HL-60 (cell line): ENCODE data around the gene TPRX1.

Experiments used
- DNase-seq, 2 experiments: peaks; one replicate each; pipeline ENCODE4 v3.0.0-alpha.2; 2010 to 2020; ENCODE audit warnings: low read depth in 1 of 2, low spot score in 1 of 2
- H3K27ac ChIP-seq: fragments of 250-450 bp; sonication (Bioruptor Pico); replicated peaks from 2 replicates; pipeline ENCODE4 v1.5.1; 2020; ENCODE audit warnings: mild to moderate bottlenecking, moderate library complexity
- H3K27me3 ChIP-seq: fragments of 250-450 bp; sonication (Bioruptor Pico); 2 replicates; pipeline ENCODE4 v1.5.1; 2021; ENCODE audit warnings: mild to moderate bottlenecking, moderate library complexity; ENCODE audit not compliant: insufficient read depth, poor library complexity, severe bottlenecking
- H3K4me3 ChIP-seq: replicated peaks from 2 replicates; pipeline ENCODE4 v1.5.1; 2011; ENCODE audit warnings: mild to moderate bottlenecking, control low read depth, low read length; ENCODE audit not compliant: insufficient read depth
- GABPA ChIP-seq: IDR thresholded peaks from 2 replicates; pipeline ENCODE4 v1.6.1; 2012; ENCODE audit warnings: low read depth
- POLR2AphosphoS5 ChIP-seq: IDR thresholded peaks from 2 replicates; pipeline ENCODE4 v1.6.1; 2012; ENCODE audit warnings: low read depth
- SPI1 ChIP-seq: IDR thresholded peaks from 2 replicates; pipeline ENCODE4 v1.6.1; 2012; ENCODE audit warnings: low read depth, mild to moderate bottlenecking, borderline replicate concordance
- TF ChIP-seq, protein P1 (sequence below): IDR thresholded peaks from 2 replicates; pipeline ENCODE4 v1.6.1; 2012; ENCODE audit warnings: low read depth; ENCODE audit not compliant: insufficient replicate concordance
- TF ChIP-seq, protein P2 (sequence below): IDR thresholded peaks from one replicate; pipeline ENCODE4 v1.5.1; 2011; ENCODE audit warnings: low read length, control low read depth, inconsistent platforms; ENCODE audit not compliant: insufficient read depth

Gene TPRX1

DNA sequence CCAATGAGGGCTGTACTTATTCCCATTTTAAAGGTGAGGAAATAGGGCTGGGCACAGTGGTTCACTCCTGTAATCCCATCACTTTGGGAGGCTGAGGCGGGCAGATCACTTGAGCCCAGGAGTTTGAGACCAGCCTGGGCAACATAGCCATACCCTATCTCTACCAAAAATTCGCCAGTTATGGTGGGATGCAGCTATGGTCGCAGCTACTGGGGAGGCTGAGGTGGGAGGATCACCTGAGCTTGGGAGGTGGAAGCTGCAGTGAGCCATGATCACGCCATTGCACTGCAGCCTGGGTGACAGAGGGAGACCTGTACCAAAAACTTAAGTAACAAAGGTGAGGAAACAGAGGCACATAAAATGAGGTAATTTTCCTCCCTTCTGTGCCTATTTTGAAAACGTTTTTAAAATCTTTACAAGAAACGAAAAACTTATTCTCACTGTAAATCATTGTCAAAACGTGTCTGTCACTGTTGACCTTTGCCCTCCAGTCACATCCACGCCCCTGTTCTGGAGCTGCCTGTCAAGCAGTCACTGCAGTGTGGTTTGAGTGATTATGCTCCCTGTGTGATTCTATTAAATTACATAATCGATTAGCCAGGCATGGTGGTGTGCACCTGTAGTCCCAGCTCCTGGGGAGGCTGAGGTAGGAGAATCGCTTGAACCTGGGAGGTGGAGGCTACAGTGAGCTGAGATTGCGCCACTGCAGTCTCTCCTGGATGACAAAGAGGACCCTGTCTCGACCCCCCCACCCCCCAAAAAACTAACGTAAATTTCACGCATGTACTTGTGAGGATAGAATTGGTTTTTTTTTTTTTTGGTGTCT is 46.5 kb downstream of the TPRX1 start:
- no peaks in the 10 kb centered on the region for H3K27me3 ChIP-seq
- no peak overlapping the region for H3K27ac ChIP-seq
- DNase-seq = no peak
- TF ChIP-seq SPI1 (no peak), POLR2AphosphoS5 (no peak), GABPA (no peak)
- TF ChIP-seq, protein P1, sequence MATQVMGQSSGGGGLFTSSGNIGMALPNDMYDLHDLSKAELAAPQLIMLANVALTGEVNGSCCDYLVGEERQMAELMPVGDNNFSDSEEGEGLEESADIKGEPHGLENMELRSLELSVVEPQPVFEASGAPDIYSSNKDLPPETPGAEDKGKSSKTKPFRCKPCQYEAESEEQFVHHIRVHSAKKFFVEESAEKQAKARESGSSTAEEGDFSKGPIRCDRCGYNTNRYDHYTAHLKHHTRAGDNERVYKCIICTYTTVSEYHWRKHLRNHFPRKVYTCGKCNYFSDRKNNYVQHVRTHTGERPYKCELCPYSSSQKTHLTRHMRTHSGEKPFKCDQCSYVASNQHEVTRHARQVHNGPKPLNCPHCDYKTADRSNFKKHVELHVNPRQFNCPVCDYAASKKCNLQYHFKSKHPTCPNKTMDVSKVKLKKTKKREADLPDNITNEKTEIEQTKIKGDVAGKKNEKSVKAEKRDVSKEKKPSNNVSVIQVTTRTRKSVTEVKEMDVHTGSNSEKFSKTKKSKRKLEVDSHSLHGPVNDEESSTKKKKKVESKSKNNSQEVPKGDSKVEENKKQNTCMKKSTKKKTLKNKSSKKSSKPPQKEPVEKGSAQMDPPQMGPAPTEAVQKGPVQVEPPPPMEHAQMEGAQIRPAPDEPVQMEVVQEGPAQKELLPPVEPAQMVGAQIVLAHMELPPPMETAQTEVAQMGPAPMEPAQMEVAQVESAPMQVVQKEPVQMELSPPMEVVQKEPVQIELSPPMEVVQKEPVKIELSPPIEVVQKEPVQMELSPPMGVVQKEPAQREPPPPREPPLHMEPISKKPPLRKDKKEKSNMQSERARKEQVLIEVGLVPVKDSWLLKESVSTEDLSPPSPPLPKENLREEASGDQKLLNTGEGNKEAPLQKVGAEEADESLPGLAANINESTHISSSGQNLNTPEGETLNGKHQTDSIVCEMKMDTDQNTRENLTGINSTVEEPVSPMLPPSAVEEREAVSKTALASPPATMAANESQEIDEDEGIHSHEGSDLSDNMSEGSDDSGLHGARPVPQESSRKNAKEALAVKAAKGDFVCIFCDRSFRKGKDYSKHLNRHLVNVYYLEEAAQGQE = no peak
- TF ChIP-seq, protein P2, sequence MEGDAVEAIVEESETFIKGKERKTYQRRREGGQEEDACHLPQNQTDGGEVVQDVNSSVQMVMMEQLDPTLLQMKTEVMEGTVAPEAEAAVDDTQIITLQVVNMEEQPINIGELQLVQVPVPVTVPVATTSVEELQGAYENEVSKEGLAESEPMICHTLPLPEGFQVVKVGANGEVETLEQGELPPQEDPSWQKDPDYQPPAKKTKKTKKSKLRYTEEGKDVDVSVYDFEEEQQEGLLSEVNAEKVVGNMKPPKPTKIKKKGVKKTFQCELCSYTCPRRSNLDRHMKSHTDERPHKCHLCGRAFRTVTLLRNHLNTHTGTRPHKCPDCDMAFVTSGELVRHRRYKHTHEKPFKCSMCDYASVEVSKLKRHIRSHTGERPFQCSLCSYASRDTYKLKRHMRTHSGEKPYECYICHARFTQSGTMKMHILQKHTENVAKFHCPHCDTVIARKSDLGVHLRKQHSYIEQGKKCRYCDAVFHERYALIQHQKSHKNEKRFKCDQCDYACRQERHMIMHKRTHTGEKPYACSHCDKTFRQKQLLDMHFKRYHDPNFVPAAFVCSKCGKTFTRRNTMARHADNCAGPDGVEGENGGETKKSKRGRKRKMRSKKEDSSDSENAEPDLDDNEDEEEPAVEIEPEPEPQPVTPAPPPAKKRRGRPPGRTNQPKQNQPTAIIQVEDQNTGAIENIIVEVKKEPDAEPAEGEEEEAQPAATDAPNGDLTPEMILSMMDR = no peak
- no peak overlapping the region for H3K4me3 ChIP-seq

DNA sequence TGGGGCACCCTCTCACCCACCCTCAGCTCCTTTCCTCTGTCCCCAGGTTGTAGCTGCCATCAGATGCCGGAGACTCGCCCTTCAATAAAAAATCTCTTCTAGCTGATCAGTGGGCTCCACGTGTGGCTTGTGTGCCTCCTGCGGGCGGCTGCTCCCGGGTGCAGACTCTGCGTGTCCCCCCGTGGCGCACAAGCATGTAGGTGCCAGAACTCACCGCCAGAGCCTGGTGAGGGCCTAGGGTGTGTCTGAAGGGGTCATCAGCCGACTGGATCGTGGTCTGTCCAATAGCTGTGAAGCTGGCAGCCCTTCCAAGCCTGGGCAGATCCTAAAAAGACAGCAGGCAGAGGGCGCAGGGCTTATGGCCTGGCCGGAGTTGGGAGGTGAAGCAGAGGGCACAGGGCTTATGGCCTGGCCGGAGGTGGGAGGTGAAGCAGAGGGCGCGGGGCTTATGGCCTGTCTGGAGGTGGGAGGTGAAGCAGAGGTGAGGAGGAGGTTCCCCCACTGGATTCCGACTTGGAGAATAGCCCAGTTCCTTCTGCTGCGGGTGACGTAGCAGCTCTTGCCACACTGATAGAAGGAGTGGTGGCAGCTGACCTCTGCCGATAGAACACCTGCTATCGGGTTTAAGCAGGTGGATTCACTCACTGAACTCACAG is 47.3 kb downstream of the TPRX1 start:
- TF ChIP-seq POLR2AphosphoS5 (0 out of 2 replicates have a peak, but pooled peaks have one; percentile 11), SPI1 (no peak)
- Histone ChIP-seq H3K27ac (no peak overlapping the region), H3K27me3 (no peaks in the 10 kb centered on the region), H3K4me3 (no peak overlapping the region)
- DNase-seq = no peak

DNA sequence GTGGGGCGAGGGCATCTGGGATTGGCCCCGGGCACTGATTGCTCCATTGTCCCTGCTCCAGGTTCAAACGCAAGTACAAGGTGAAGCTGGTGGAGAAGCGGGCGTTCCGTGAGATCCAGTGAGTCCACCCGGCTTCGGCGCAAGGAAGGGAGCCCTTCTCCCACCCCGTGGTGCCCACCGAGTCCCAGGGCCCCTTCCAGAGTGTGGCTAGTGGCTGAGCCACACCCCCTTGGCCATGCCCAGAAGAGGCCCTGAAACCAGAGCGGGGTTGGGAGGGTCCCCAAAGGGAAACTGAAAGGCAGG is 47.8 kb downstream of the TPRX1 start:
- H3K27me3 ChIP-seq = no peaks in the 10 kb centered on the region
- no peak for DNase-seq
- H3K27ac ChIP-seq = no peak overlapping the region
- H3K4me3 ChIP-seq = no peak overlapping the region
- TF ChIP-seq SPI1 (no peak), GABPA (no peak), POLR2AphosphoS5 (no peak)
- TF ChIP-seq, protein P1 = no peak
- TF ChIP-seq, protein P2 = no peak

DNA sequence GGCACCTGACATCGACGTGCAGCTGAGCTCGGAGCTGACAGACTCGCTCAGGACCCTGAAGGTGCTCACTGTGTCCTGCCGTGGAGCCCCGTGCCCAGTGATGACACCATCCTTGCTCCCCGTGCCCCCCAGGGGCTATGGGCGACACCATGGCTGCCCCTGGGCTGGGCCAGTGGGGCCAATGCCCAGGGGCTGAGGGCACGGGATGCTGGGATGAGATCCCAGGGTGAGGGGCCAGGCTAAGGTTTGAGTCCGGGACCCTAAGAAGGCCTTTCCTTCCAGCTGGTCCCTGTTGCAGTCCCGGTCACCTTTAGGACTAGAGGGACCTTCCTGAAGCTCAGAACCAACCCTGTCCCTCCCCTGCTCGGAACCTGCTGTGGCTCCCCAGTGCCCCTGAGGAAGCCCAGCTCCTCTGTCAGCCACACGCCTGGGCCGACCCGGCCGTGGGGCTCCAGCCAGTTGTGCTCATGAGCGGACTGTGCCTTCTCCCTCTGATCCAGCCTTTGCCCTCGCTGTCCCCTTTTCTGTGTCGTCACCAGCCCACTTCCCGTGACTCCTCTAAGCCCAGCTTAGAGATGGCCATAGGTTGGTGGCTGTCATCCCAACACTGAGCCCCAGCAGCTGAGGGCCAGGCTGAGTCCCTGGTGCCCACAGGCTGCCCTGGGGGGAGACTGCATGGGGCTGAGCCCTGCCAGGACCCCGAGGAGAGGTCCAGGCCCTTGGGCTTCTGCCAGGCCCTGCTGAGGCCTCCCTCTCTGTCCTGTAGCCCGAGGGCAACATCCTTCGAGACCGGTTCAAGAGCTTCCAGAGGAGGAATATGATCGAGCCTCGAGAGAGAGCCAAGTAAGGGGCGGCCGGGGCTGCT is 48.4 kb downstream of the TPRX1 start:
- no peak overlapping the region for H3K27ac ChIP-seq
- H3K27me3 ChIP-seq = no peaks in the 10 kb centered on the region
- no peak for DNase-seq
- TF ChIP-seq GABPA = no peak
- TF ChIP-seq, protein P1 = no peak
- no peak for TF ChIP-seq SPI1
- TF ChIP-seq POLR2AphosphoS5 = no peak
- TF ChIP-seq, protein P2 = no peak
- no peak overlapping the region for H3K4me3 ChIP-seq
